ENCODE measurements around the gene KIF17.

KIF17 gene

GRCh38 chr1:20615946-20616846 lies 101.6 kb downstream of the KIF17 start:
- TF ChIP-seq CTCF (conservative IDR thresholded peaks at IDR 0.05), result no peak
- H3K27ac ChIP-seq, result no peak overlapping the region

GRCh38 chr1:20614131-20614579 lies 103.7 kb downstream of the KIF17 start:
- H3K27ac ChIP-seq, result peak overlapping the region; percentile 70

More at GRCh38 chr1:20614131-20614579, 103.7 kb downstream of the KIF17 start:
- TF ChIP-seq CTCF (conservative IDR thresholded peaks at IDR 0.05), result no peak

Measured in VCaP (cell line).